SK-N-SH treated with all-trans-retinoic acid at 6 μM for 48 hours (cell line): ENCODE results near the gene MRFAP1.

ENCODE experiments used
- ATAC-seq: fragments of 200-7000 bp; cut with Tn5 transposase; 3 replicates; pipeline ENCODE4 v1.9.1; 2020; ENCODE audit warnings: mild to moderate bottlenecking, moderate library complexity
- BACH2 ChIP-seq: fragments of 250-450 bp; sonication (Bioruptor Pico); IDR thresholded peaks from 2 replicates; pipeline ENCODE4 v1.9.0; 2021; ENCODE audit warnings: mild to moderate bottlenecking, borderline replicate concordance
- CREB5 ChIP-seq: fragments of 250-450 bp; sonication (Bioruptor Pico); IDR thresholded peaks from 2 replicates; pipeline ENCODE4 v1.5.1; 2020; ENCODE audit warnings: low read depth, mild to moderate bottlenecking, moderate library complexity
- CSDC2 ChIP-seq: fragments of 250-450 bp; sonication (Bioruptor Pico); IDR thresholded peaks from 2 replicates; pipeline ENCODE4 v1.5.0; 2020; ENCODE audit warnings: mild to moderate bottlenecking, moderate library complexity
- CSRNP3 ChIP-seq: fragments of 250-450 bp; sonication (Bioruptor Pico); IDR thresholded peaks from 2 replicates; pipeline ENCODE4 v1.5.1; 2021; ENCODE audit warnings: mild to moderate bottlenecking, moderate library complexity
- ESRRG ChIP-seq: fragments of 250-450 bp; sonication (Bioruptor Pico); IDR thresholded peaks from 2 replicates; pipeline ENCODE4 v1.6.1; 2021; ENCODE audit warnings: mild to moderate bottlenecking
- GLIS3 ChIP-seq: fragments of 250-450 bp; sonication (Bioruptor Pico); IDR thresholded peaks from 2 replicates; pipeline ENCODE4 v1.5.0; 2020; ENCODE audit warnings: mild to moderate bottlenecking, moderate library complexity
- ISL1 ChIP-seq: fragments of 250-450 bp; sonication (Bioruptor Pico); IDR thresholded peaks from 2 replicates; pipeline ENCODE4 v2.1.2; 2022; ENCODE audit warnings: mild to moderate bottlenecking, moderate library complexity
- OSR1 ChIP-seq: fragments of 250-450 bp; sonication (Bioruptor Pico); IDR thresholded peaks from 2 replicates; pipeline ENCODE4 v1.8.0; 2022; ENCODE audit warnings: moderate library complexity, mild to moderate bottlenecking, inconsistent platforms
- PATZ1 ChIP-seq: fragments of 250-450 bp; sonication (Bioruptor Pico); IDR thresholded peaks from 2 replicates; pipeline ENCODE4 v1.8.0; 2020; ENCODE audit warnings: mild to moderate bottlenecking, moderate library complexity, borderline replicate concordance
- POU6F1 ChIP-seq: fragments of 250-450 bp; sonication (Bioruptor Pico); IDR thresholded peaks from 2 replicates; pipeline ENCODE4 v1.8.0; 2021; ENCODE audit warnings: low read depth, mild to moderate bottlenecking, moderate library complexity, borderline replicate concordance
- PPARA ChIP-seq: fragments of 250-450 bp; sonication (Bioruptor Pico); IDR thresholded peaks from 2 replicates; pipeline ENCODE4 v1.5.0; 2020; ENCODE audit warnings: mild to moderate bottlenecking, borderline replicate concordance
- SNAI2 ChIP-seq: fragments of 250-450 bp; sonication (Bioruptor Pico); IDR thresholded peaks from 2 replicates; pipeline ENCODE4 v1.5.0; 2020; ENCODE audit warnings: mild to moderate bottlenecking, moderate library complexity
- TCF4 ChIP-seq: fragments of 250-450 bp; sonication (Bioruptor Pico); IDR thresholded peaks from 2 replicates; pipeline ENCODE4 v1.8.0; 2021; ENCODE audit warnings: mild to moderate bottlenecking, moderate library complexity, borderline replicate concordance
- TOX ChIP-seq: fragments of 250-450 bp; sonication (Bioruptor Pico); IDR thresholded peaks from 2 replicates; pipeline ENCODE4 v1.8.0; 2021; ENCODE audit warnings: mild to moderate bottlenecking, moderate library complexity, borderline replicate concordance
- TSHZ2 ChIP-seq: fragments of 250-450 bp; sonication (Bioruptor Pico); IDR thresholded peaks from 2 replicates; pipeline ENCODE4 v1.5.0; 2020; ENCODE audit warnings: mild to moderate bottlenecking, moderate library complexity
- ZC3H10 ChIP-seq: fragments of 250-450 bp; sonication (Bioruptor Pico); IDR thresholded peaks from 2 replicates; pipeline ENCODE4 v1.5.1; 2021; ENCODE audit warnings: mild to moderate bottlenecking, moderate library complexity
- ZFP3 ChIP-seq: fragments of 250-450 bp; sonication (Bioruptor Pico); IDR thresholded peaks from 2 replicates; pipeline ENCODE4 v1.5.0; 2020; ENCODE audit warnings: mild to moderate bottlenecking, moderate library complexity
- ZFP30 ChIP-seq: fragments of 450-650 bp; formaldehyde crosslinking; IDR thresholded peaks from 2 replicates; pipeline ENCODE4 v1.5.0; 2022; ENCODE audit warnings: mild to moderate bottlenecking, moderate library complexity
- ZNF565 ChIP-seq: fragments of 450-650 bp; formaldehyde crosslinking; conservative IDR thresholded peaks from 2 replicates; pipeline ENCODE4 v1.5.0; 2020; ENCODE audit warnings: low read depth, mild to moderate bottlenecking, moderate library complexity
- ZNF70 ChIP-seq: fragments of 450-650 bp; formaldehyde crosslinking; IDR thresholded peaks from 2 replicates; pipeline ENCODE4 v1.5.0; 2020; ENCODE audit warnings: mild to moderate bottlenecking, moderate library complexity
- ZNF8 ChIP-seq: fragments of 450-650 bp; formaldehyde crosslinking; IDR thresholded peaks from 2 replicates; pipeline ENCODE4 v1.5.0; 2020; ENCODE audit warnings: mild to moderate bottlenecking, moderate library complexity

Gene MRFAP1

GRCh38 chr4:6657242-6658208, 17.0 kb downstream of the MRFAP1 start:
- TF ChIP-seq ZNF8 (CRISPR knock-in tag) (no peak), CSRNP3 (CRISPR knock-in tag) (no peak), PPARA (CRISPR knock-in tag) (no peak), OSR1 (CRISPR knock-in tag) (no peak), CSDC2 (CRISPR knock-in tag) (no peak), ZFP30 (CRISPR knock-in tag) (no peak), ISL1 (CRISPR knock-in tag) (no peak), ZNF70 (CRISPR knock-in tag) (no peak), TCF4 (CRISPR knock-in tag) (no peak), PATZ1 (no peak)
- ATAC-seq, result no peak

- TF ChIP-seq ISL1 (CRISPR knock-in tag) (no peak), OSR1 (CRISPR knock-in tag) (no peak), SNAI2 (CRISPR knock-in tag) (no peak), GLIS3 (CRISPR knock-in tag) (no peak), CSDC2 (CRISPR knock-in tag) (no peak), POU6F1 (no peak), TSHZ2 (CRISPR knock-in tag) (no peak), ZC3H10 (CRISPR knock-in tag) (no peak), PPARA (CRISPR knock-in tag) (no peak), CREB5 (CRISPR knock-in tag) (no peak), ZFP30 (CRISPR knock-in tag) (no peak), TOX (CRISPR knock-in tag) (no peak), BACH2 (CRISPR knock-in tag) (no peak), PATZ1 (no peak), ZNF8 (CRISPR knock-in tag) (no peak), CSRNP3 (CRISPR knock-in tag) (no peak), ESRRG (CRISPR knock-in tag) (no peak), ZNF565 (no peak), ZFP3 (no peak)
- ATAC-seq, result no peak
Observed at GRCh38 chr4:6658209-6658595, 17.7 kb downstream of the MRFAP1 start.
